SH-SY5Y (cell line): ENCODE results near the gene EVPL.

ENCODE experiments used
- GATA2 ChIP-seq: IDR thresholded peaks from 2 replicates; pipeline ENCODE4 v1.6.1; 2011; ENCODE audit warnings: mild to moderate bottlenecking, low read depth, low read length
- GATA3 ChIP-seq: IDR thresholded peaks from 2 replicates; pipeline ENCODE4 v1.6.1; 2011; ENCODE audit warnings: low read depth, mild to moderate bottlenecking, low read length, moderate library complexity

GRCh38 chr17:75980188-75981018, 46.7 kb downstream of the EVPL start:
- TF ChIP-seq GATA2 (no peak), GATA3 (no peak)
